Activated CD8-positive, alpha-beta memory T cell treated with anti-CD3 and anti-CD28 coated beads, Interleukin-2, amount 50 U/mL, for 1 hour (primary cell): ENCODE results near the gene HCRTR1.
"Not testable (repeated sequence)": the region's sequence is repeated elsewhere in the genome, so short reads cannot be mapped to it uniquely, and the experiment has no call there.

Experiments used
- DNase-seq: peaks from one replicate; pipeline ENCODE4 v3.0.0-alpha.2; 2020; ENCODE audit errors: extremely low read depth

HCRTR1 gene

GRCh38 chr1:31581821-31582810, 35.4 kb upstream of the HCRTR1 start:
- no peak for DNase-seq

- no peak for DNase-seq
These were observed 34.2 kb upstream of the HCRTR1 start for GRCh38 chr1:31583082-31583994.

GRCh38 chr1:31583995-31584868, 33.3 kb upstream of the HCRTR1 start:
- no peak for DNase-seq

- DNase-seq: no peak
These were observed 32.4 kb upstream of the HCRTR1 start for GRCh38 chr1:31584869-31585735.

- no peak for DNase-seq
These were observed 31.6 kb upstream of the HCRTR1 start for GRCh38 chr1:31585736-31586365.

GRCh38 chr1:31586376-31587327, 30.8 kb upstream of the HCRTR1 start:
- DNase-seq: no peak

- DNase-seq: not testable (repeated sequence)
These were observed 30.2 kb upstream of the HCRTR1 start for GRCh38 chr1:31587328-31587699.

- no peak for DNase-seq
These were observed 29.6 kb upstream of the HCRTR1 start for GRCh38 chr1:31587720-31588423.

- DNase-seq: no peak
These were observed 28.6 kb upstream of the HCRTR1 start for GRCh38 chr1:31588751-31589515.

- no peak for DNase-seq
These were observed 25.9 kb upstream of the HCRTR1 start for GRCh38 chr1:31591425-31592093.

- DNase-seq: no peak
These were observed 25.4 kb upstream of the HCRTR1 start for GRCh38 chr1:31592132-31592531.

- DNase-seq: no peak
These were observed 24.3 kb upstream of the HCRTR1 start for GRCh38 chr1:31593136-31593665.

GRCh38 chr1:31593770-31594632, 23.5 kb upstream of the HCRTR1 start:
- no peak for DNase-seq

GRCh38 chr1:31595836-31596736, 21.4 kb upstream of the HCRTR1 start:
- DNase-seq: no peak

GRCh38 chr1:31596737-31597097, 20.8 kb upstream of the HCRTR1 start:
- DNase-seq: no peak
